ENCODE data around the gene PSD2.

The PSD2 gene

DNA sequence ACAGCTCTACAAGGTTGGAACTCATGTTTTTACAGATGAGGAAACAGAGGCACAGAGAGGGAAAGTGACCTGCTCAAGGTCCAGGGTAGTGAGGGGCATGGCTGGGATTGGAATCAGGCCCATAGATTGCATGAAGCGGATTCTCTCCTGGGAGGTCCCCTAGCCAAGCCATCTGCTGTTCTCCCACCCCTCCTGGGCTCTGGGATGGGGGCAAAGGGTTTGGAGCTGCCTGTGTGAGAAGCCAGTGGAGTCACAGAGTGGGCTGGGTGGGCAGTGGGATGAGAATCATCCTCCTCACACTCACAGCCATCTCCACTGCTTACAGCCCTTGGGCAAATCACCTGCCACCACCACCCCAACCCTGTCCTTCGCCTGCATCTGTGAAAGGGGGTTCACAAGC lies 38.6 kb upstream of the PSD2 start:
- Histone ChIP-seq H2AFZ (ENCODE audit: low read depth) (no peak overlapping the region), H3K4me3 (IDR thresholded peaks at IDR 0.05; ENCODE audit: insufficient read depth, low read depth, low read length) (no peak overlapping the region), H3K4me1 (ENCODE audit: low read depth, poor library complexity, severe bottlenecking) (peaks cover 5% of the 10 kb centered on the region), H3K9ac (no peak overlapping the region), H4K20me1 (ENCODE audit: insufficient read depth) (no peaks in the 10 kb centered on the region), H3K79me2 (ENCODE audit: insufficient read depth, low read depth) (no peaks in the 10 kb centered on the region), H3K27ac (no peak overlapping the region), H3K36me3 (ENCODE audit: insufficient read depth) (no peaks in the 10 kb centered on the region), H3K4me2 (no peak overlapping the region), H3K27me3 (ENCODE audit: insufficient read depth, low read depth) (no peaks in the 10 kb centered on the region)
- TF ChIP-seq, protein P1, sequence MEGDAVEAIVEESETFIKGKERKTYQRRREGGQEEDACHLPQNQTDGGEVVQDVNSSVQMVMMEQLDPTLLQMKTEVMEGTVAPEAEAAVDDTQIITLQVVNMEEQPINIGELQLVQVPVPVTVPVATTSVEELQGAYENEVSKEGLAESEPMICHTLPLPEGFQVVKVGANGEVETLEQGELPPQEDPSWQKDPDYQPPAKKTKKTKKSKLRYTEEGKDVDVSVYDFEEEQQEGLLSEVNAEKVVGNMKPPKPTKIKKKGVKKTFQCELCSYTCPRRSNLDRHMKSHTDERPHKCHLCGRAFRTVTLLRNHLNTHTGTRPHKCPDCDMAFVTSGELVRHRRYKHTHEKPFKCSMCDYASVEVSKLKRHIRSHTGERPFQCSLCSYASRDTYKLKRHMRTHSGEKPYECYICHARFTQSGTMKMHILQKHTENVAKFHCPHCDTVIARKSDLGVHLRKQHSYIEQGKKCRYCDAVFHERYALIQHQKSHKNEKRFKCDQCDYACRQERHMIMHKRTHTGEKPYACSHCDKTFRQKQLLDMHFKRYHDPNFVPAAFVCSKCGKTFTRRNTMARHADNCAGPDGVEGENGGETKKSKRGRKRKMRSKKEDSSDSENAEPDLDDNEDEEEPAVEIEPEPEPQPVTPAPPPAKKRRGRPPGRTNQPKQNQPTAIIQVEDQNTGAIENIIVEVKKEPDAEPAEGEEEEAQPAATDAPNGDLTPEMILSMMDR (conservative IDR thresholded peaks at IDR 0.05; ENCODE audit: low read depth, low read length): no peak

DNA sequence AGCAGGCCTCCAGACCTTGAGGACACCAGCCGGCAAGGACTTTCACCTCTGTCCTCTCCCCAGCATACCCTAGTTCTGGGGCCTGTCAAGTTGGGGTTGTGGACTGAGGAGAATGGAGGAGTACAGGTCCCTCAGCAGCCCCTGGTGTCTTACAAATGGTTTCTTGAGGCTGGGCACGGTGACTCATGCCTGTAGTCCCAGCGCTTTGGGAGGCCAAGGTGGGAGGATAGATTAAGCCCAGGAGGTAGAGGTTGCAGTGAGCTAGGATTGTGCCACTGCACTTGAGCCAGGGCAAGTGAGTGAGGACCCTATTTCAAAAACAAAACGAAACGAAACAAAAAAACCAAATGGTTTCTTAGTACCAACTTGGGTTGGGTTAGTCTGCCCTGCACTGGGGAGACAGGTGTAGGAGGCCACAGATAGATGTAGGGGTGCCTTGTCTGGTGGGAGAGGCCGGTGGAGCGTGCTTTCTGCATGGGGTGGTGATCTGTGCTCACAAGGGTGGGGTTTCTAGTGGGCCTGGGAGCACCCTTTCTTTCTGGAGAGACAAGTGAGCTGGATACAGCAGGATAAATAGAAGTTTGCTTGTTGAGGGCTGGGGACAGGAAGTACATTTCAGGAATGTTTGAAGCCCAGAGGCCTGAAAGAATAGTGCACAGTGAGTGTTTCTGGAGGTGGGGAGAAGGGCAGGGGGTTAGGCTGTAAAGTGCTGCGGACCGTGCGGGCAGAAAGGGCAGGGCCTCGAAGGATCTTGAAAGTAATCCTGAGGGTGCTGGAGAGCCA lies 37.7 kb upstream of the PSD2 start:
- no peak overlapping the region for H3K4me3 ChIP-seq (IDR thresholded peaks at IDR 0.05; ENCODE audit: insufficient read depth, low read depth, low read length)
- no peaks in the 10 kb centered on the region for H3K36me3 ChIP-seq (ENCODE audit: insufficient read depth)
- no peaks in the 10 kb centered on the region for H3K79me2 ChIP-seq (ENCODE audit: insufficient read depth, low read depth)
- H3K27me3 ChIP-seq (ENCODE audit: insufficient read depth, low read depth): no peaks in the 10 kb centered on the region
- no peak overlapping the region for H3K9ac ChIP-seq
- no peak overlapping the region for H3K27ac ChIP-seq
- H3K4me1 ChIP-seq (ENCODE audit: low read depth, poor library complexity, severe bottlenecking): peaks cover 5% of the 10 kb centered on the region
- TF ChIP-seq, protein P1 (conservative IDR thresholded peaks at IDR 0.05; ENCODE audit: low read depth, low read length): no peak
- no peaks in the 10 kb centered on the region for H4K20me1 ChIP-seq (ENCODE audit: insufficient read depth)
- no peak overlapping the region for H3K4me2 ChIP-seq
- no peak overlapping the region for H2AFZ ChIP-seq (ENCODE audit: low read depth)

DNA sequence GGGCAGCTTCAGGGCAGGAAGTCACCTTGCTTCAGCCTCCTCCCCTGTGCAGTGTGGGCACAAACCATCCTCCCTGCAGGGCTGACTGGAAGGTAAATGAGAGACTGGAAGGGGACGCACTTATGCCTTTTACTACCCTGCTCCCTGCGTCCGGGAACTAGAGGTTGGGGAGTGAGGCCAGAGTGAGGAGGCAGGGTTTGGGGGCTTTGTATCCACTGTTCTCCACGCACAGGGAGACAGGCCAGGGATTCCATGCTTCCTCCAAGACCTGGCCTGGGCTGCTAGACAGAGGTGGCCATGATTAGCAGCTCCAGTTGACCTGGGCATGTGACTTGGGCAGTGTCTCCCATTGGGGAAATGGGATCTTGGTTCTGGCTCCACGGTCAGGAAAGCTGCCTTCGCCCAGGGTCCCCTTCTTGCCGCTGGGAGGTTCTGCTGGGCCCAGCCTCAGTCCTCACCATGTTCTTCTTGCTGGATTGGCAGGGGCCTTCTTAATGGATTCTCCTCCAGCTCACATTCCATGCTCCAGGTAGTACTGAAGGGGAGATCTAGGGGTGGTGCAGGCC lies 37.0 kb upstream of the PSD2 start:
- Histone ChIP-seq H3K79me2 (ENCODE audit: insufficient read depth, low read depth) (no peaks in the 10 kb centered on the region), H2AFZ (ENCODE audit: low read depth) (no peak overlapping the region), H3K36me3 (ENCODE audit: insufficient read depth) (no peaks in the 10 kb centered on the region), H3K27me3 (ENCODE audit: insufficient read depth, low read depth) (no peaks in the 10 kb centered on the region), H3K4me3 (IDR thresholded peaks at IDR 0.05; ENCODE audit: insufficient read depth, low read depth, low read length) (no peak overlapping the region), H3K4me2 (no peak overlapping the region), H3K27ac (no peak overlapping the region), H3K9ac (no peak overlapping the region), H4K20me1 (ENCODE audit: insufficient read depth) (no peaks in the 10 kb centered on the region), H3K4me1 (ENCODE audit: low read depth, poor library complexity, severe bottlenecking) (peaks cover 5% of the 10 kb centered on the region)
- TF ChIP-seq, protein P1 (conservative IDR thresholded peaks at IDR 0.05; ENCODE audit: low read depth, low read length): no peak

DNA sequence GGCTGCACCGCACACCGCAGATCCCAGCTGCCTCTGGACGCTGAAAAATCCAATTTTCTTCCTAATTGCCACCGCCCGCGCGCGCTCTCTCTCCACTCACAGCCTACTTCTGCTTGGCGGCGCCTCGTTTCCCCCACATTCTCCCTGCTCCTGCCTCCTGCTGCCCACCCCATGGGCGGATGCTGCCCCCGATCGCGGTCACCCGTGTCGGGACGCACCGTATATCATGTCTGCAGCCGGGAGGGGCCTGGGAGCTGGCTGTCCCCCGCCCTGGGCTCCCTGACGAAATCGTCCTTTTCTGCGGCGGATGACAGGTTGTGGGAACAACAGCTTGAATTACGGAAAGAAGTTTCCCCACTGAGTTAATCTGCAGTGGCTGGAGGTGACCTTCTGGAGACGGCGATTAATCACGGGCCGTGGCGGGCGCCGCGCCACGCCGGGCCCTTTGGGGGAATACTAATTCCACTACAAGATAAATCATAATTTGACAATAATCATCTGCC lies 36.3 kb upstream of the PSD2 start:
- TF ChIP-seq, protein P1 (conservative IDR thresholded peaks at IDR 0.05; ENCODE audit: low read depth, low read length): no peak
- Histone ChIP-seq H3K9ac (no peak overlapping the region), H3K36me3 (ENCODE audit: insufficient read depth) (no peaks in the 10 kb centered on the region), H3K4me3 (IDR thresholded peaks at IDR 0.05; ENCODE audit: insufficient read depth, low read depth, low read length) (no peak overlapping the region), H3K4me1 (ENCODE audit: low read depth, poor library complexity, severe bottlenecking) (peaks cover 5% of the 10 kb centered on the region), H3K27me3 (ENCODE audit: insufficient read depth, low read depth) (no peaks in the 10 kb centered on the region), H3K27ac (no peak overlapping the region), H3K4me2 (no peak overlapping the region), H4K20me1 (ENCODE audit: insufficient read depth) (no peaks in the 10 kb centered on the region), H2AFZ (ENCODE audit: low read depth) (no peak overlapping the region), H3K79me2 (ENCODE audit: insufficient read depth, low read depth) (no peaks in the 10 kb centered on the region)

All from KMS-11 (cell line).